NCI-H345 treated with DMSO at 0.1 percent for 48 hours (cell line): ENCODE results near the gene RHBDD1.
A peak's percentile ranks its signal among the peaks of the same experiment; 100 is the strongest.

Experiments used
- DNase-seq: peaks from one replicate; lab custom pipeline; 2025; ENCODE audit not compliant: unreplicated experiment; lab: John Stamatoyannopoulos, UW

Gene RHBDD1

GRCh38 chr2:226978300-226978699, 142.4 kb downstream of the RHBDD1 start:
- no peak for DNase-seq

- DNase-seq = no peak
Measured at GRCh38 chr2:226979004-226979403, 143.2 kb downstream of the RHBDD1 start.

GRCh38 chr2:226981791-226982326, 146.0 kb downstream of the RHBDD1 start:
- DNase-seq = no peak

GRCh38 chr2:226983895-226984749, 148.3 kb downstream of the RHBDD1 start:
- DNase-seq = no peak

- peak; percentile 4 for DNase-seq
Measured at GRCh38 chr2:226984750-226985582, 149.1 kb downstream of the RHBDD1 start.

GRCh38 chr2:226985583-226985946, 149.7 kb downstream of the RHBDD1 start:
- no peak for DNase-seq

- DNase-seq = no peak
Measured at GRCh38 chr2:226991663-226992062, 155.8 kb downstream of the RHBDD1 start.

DNA sequence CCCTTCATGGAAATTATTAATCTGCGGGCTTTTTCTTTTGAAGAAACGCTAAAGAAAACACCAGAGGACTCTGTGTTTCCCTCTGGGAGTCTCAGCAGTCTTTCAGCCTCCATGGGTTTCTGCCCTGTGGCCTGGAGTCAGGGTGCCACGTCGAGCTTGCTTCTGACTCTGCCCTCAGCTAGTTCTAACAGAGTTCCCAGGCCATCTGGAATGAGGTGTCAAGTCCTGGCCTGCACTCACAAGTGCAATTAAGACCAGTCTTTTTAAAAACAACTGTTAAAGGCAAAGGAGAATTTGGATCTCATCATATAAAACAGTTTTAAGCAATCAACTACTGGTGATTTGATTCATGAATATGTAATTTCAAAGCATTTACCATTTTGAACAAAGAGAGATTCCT, 157.3 kb downstream of the RHBDD1 start:
- no peak for DNase-seq

- DNase-seq = no peak
Measured at GRCh38 chr2:226994775-226995174, 158.9 kb downstream of the RHBDD1 start.

GRCh38 chr2:226995625-226996041, 159.8 kb downstream of the RHBDD1 start:
- DNase-seq = no peak

GRCh38 chr2:226999661-227000060, 163.8 kb downstream of the RHBDD1 start:
- DNase-seq = no peak

- no peak for DNase-seq
Measured at GRCh38 chr2:227000123-227000522, 164.3 kb downstream of the RHBDD1 start.

GRCh38 chr2:227004482-227004881, 168.6 kb downstream of the RHBDD1 start:
- no peak for DNase-seq

- DNase-seq = no peak
Measured at GRCh38 chr2:227006189-227006897, 170.5 kb downstream of the RHBDD1 start.

- DNase-seq = no peak
Measured at GRCh38 chr2:227007148-227007547, 171.3 kb downstream of the RHBDD1 start.

DNA sequence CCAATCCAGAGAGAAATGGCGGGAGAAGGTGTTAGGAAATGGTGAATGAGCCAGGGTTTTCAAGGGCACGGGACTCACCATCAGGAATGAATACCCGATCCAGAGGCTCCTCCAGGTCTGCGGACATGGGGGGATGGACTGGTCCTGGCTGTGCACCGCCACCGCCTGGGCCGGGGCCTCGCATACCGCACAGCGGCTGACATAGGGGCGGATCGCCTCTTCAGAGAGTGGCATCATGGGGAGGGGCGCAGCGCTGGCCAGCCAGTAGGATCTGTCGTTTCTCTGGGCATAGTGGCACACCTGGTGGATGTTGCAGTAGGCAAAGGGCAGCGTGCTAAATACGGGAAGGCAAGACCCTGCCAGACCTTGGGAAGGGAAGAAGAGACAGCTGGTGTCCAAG, 172.1 kb downstream of the RHBDD1 start:
- no peak for DNase-seq

- no peak for DNase-seq
Measured at GRCh38 chr2:227010433-227010832, 174.6 kb downstream of the RHBDD1 start.

GRCh38 chr2:227013330-227013729, 177.5 kb downstream of the RHBDD1 start:
- no peak for DNase-seq

DNA sequence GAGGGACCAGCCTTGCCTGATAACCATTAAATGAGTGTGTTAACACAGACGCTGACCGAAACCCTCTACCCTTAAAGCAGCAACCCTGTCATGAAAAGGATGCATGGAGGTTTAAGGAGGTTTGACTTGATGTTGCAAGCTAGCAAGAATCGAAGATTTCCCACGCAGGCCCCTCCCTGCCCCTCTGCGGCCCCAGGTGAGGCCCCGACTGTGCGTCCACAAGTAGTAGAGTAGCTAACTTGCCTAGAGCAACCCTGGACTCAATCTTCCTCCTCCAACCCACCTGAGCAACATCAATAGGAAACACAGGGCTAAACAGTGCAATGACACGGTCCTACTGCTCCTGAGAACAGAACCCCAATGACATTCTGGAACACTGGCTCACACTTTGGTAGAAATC, 178.0 kb downstream of the RHBDD1 start:
- no peak for DNase-seq

DNA sequence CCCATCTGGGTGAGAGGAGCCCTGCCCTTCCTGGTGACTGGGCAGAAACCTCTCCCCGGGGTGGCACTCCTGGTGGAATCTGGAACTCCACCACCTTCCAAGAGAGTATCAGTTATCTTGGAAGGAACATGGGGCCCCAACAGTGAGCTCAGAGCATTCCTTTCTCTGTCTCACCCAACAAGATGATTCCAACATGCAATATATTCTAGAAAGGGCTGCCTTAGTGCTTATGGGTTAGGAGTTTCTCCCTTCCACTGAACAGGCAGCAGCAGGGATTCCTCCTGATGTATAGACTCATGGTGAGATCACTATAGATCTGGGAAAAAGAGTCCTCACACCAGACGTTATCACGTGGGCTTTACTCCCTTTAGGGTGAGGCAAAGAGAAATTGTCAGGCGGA, 181.0 kb downstream of the RHBDD1 start:
- DNase-seq = no peak

GRCh38 chr2:227020416-227020815, 184.6 kb downstream of the RHBDD1 start:
- no peak for DNase-seq
